22Rv1 (cell line): Measurements from ENCODE around the gene VWA5A.

Experiments
- H3K27ac ChIP-seq: fragments of 450-650 bp; 2 replicates; pipeline ENCODE4 v1.5.1; 2017
- CTCF ChIP-seq: fragments of 450-650 bp; IDR thresholded peaks from 2 replicates; pipeline ENCODE4 v1.5.1; 2017; ENCODE audit warnings: mild to moderate bottlenecking
- ZFX ChIP-seq: fragments of 450-650 bp; IDR thresholded peaks from 2 replicates; pipeline ENCODE4 v1.6.1; 2017; ENCODE audit warnings: antibody characterized with exemption, borderline replicate concordance

Gene VWA5A

GRCh38 chr11:124150684-124151083, 35.4 kb downstream of the VWA5A start:
- H3K27ac ChIP-seq, result no peak overlapping the region
- no peak for TF ChIP-seq ZFX
- no peak for TF ChIP-seq CTCF

GRCh38 chr11:124152770-124153407, 37.6 kb downstream of the VWA5A start:
- no peak for TF ChIP-seq ZFX
- no peak for TF ChIP-seq CTCF
- no peak overlapping the region for H3K27ac ChIP-seq

- TF ChIP-seq ZFX (no peak), CTCF (no peak)
- no peak overlapping the region for H3K27ac ChIP-seq
These were observed 38.6 kb downstream of the VWA5A start for GRCh38 chr11:124153821-124154220.

GRCh38 chr11:124159481-124159880, 44.2 kb downstream of the VWA5A start:
- no peak overlapping the region for H3K27ac ChIP-seq
- TF ChIP-seq CTCF (no peak), ZFX (no peak)

GRCh38 chr11:124160986-124161385, 45.7 kb downstream of the VWA5A start:
- no peak for TF ChIP-seq CTCF
- TF ChIP-seq ZFX, result no peak
- H3K27ac ChIP-seq, result no peak overlapping the region

GRCh38 chr11:124167826-124168231, 52.6 kb downstream of the VWA5A start:
- no peak overlapping the region for H3K27ac ChIP-seq
- TF ChIP-seq ZFX, result no peak
- TF ChIP-seq CTCF, result no peak

- no peak overlapping the region for H3K27ac ChIP-seq
- TF ChIP-seq ZFX (no peak), CTCF (no peak)
These were observed 53.5 kb downstream of the VWA5A start for GRCh38 chr11:124168796-124169195.

- H3K27ac ChIP-seq, result peak overlapping the region; percentile 82
These were observed 55.1 kb downstream of the VWA5A start for GRCh38 chr11:124170315-124170714.
